ENCODE measurements around the gene ZBTB1. TPM values are rescaled to one million over a fixed set of nuclear protein-coding genes. Genes with fewer than 3 reads are reported as not detected.

Gene ZBTB1
- total and polyA plus RNA-seq, 4 experiments from 2014 or later, result 49.7 to 107 (median 95.2) TPM

- POLR2A ChIA-PET (ENCODE audit: partially characterized antibody), result interaction anchor here (0.9 kb wide), 1 partner anchor 14 kb away, joined by 3 read pairs; no protein-coding TSS in a partner anchor
- Histone ChIP-seq H3K4me3 (ENCODE audit: low read length in 2 of 2) (no peak overlapping the region), H3K4me1 (ENCODE audit: insufficient read depth, low read length) (peaks cover 17% of the 10 kb centered on the region), H3K27ac (ENCODE audit: low read depth, low read length) (no peak overlapping the region), H3K27me3 (ENCODE audit: insufficient read depth, low read length) (no peaks in the 10 kb centered on the region), H3K36me3 (ENCODE audit: insufficient read depth, low read length) (no peaks in the 10 kb centered on the region), H3K9me3 (ENCODE audit: control insufficient read depth in 1 of 2, low read length in 2 of 2) (no peaks in the 10 kb centered on the region)
- intact Hi-C loops (cut with micrococcal nuclease), result no loop called here
- peaks cover 0 to 3% of the 10 kb centered on the region in 2 donors for H3K27me3 Mint-ChIP-seq
- H3K4me1 Mint-ChIP-seq, result peaks cover 6 to 26% (median 18%) of the 10 kb centered on the region in 4 donors
- peaks cover 0 to 5% of the 10 kb centered on the region in 2 donors for H3K36me3 Mint-ChIP-seq
- peak overlapping the region in 3 of 8 donors; percentile 10 to 41 (median 17) for H3K4me3 Mint-ChIP-seq
- peaks cover 0 to 15% (median 3%) of the 10 kb centered on the region in 8 donors for H3K9me3 Mint-ChIP-seq
- H3K27ac Mint-ChIP-seq, result peak overlapping the region in 1 of 7 donors; percentile 17
- no peak for DNase-seq
- CTCF ChIA-PET (ENCODE audit: partially characterized antibody), result interaction anchor here (0.6 to 1.2 kb wide), 2 partner anchors 13 to 116 kb away, joined by 3 read pairs; partner anchors contain the start of gene PPP1R36
These were observed 32.1 kb downstream of the ZBTB1 start for GRCh38 chr14:64536488-64537245.

- Histone ChIP-seq H3K36me3 (ENCODE audit: insufficient read depth, low read length) (no peaks in the 10 kb centered on the region), H3K27ac (ENCODE audit: low read depth, low read length) (peak within 1 kb of the TSS; percentile 43), H3K4me3 (ENCODE audit: low read length in 2 of 2) (peak within 1 kb of the TSS; percentile 65 to 86), H3K4me1 (ENCODE audit: insufficient read depth, low read length) (peaks cover 24% of the 10 kb centered on the region), H3K9me3 (ENCODE audit: control insufficient read depth in 1 of 2, low read length in 2 of 2) (no peaks in the 10 kb centered on the region), H3K27me3 (ENCODE audit: insufficient read depth, low read length) (no peaks in the 10 kb centered on the region)
- intact Hi-C loops (cut with micrococcal nuclease), result loop anchor here (1.0 to 5.0 kb wide), 5 partner anchors 9 to 446 kb away; partner anchors contain the start of genes FNTB and PPP1R36
- Mint-ChIP-seq H3K9me3 (peaks cover 0 to 19% (median 3%) of the 10 kb centered on the region in 8 donors), H3K27ac (peak within 1 kb of the TSS; percentile 86 to 98 (median 90)), H3K4me3 (peak within 1 kb of the TSS; percentile 92 to 99 (median 96)), H3K27me3 (peaks cover 0 to 3% of the 10 kb centered on the region in 2 donors), H3K4me1 (peaks cover 12 to 39% (median 29%) of the 10 kb centered on the region in 4 donors), H3K36me3 (peaks cover 0 to 5% of the 10 kb centered on the region in 2 donors)
- peak; percentile 92 to 94 (median 94) for DNase-seq
- CTCF ChIA-PET (ENCODE audit: partially characterized antibody), result interaction anchor here (0.5 to 5.7 kb wide), 13 partner anchors 10 to 351 kb away, joined by 3 to 40 read pairs (median 3); partner anchors contain the start of gene AKAP5
- POLR2A ChIA-PET (ENCODE audit: partially characterized antibody), result interaction anchor here (0.5 to 5.9 kb wide), 15 partner anchors 8 to 374 kb away, joined by 3 to 75 read pairs (median 4); partner anchors contain the start of genes CHURC1, MTHFD1, PPP1R36 and ZBTB1
These were observed 35.9 kb downstream of the ZBTB1 start, which contains the start of gene HSPA2 for GRCh38 chr14:64540208-64541202. TSS of gene HSPA2 (plus strand) at chr14:64540741. CDS start at chr14:64540850, 109 bp downstream.

- no peaks in the 10 kb centered on the region for H3K9me3 ChIP-seq (ENCODE audit: control insufficient read depth in 1 of 2, low read length in 2 of 2)
These were observed 36.8 kb downstream of the ZBTB1 start for GRCh38 chr14:64541261-64541971.

GRCh38 chr14:64541972-64542835, 37.6 kb downstream of the ZBTB1 start:
- no peaks in the 10 kb centered on the region for H3K27me3 ChIP-seq (ENCODE audit: insufficient read depth, low read length)
- H3K36me3 Mint-ChIP-seq, result peaks cover 0 to 5% of the 10 kb centered on the region in 2 donors
- no peak overlapping the region for H3K27ac ChIP-seq (ENCODE audit: low read depth, low read length)
- intact Hi-C loops (cut with micrococcal nuclease), result loop anchor here (2.0 to 5.0 kb wide), 3 partner anchors 350 to 999 kb away; partner anchors contain the start of genes FNTB and PPP2R5E
- H3K36me3 ChIP-seq (ENCODE audit: insufficient read depth, low read length), result no peaks in the 10 kb centered on the region
- ChIA-PET POLR2A (ENCODE audit: partially characterized antibody) (interaction anchor here (1.4 to 5.9 kb wide), 4 partner anchors 9 to 204 kb away, joined by 3 to 75 read pairs (median 10); partner anchors contain the start of genes PPP1R36, ZBTB1 and ZBTB25), CTCF (ENCODE audit: partially characterized antibody) (interaction anchor here (0.8 to 5.7 kb wide), 6 partner anchors 9 to 198 kb away, joined by 3 to 40 read pairs (median 6); no protein-coding TSS in a partner anchor)
- H3K9me3 ChIP-seq (ENCODE audit: control insufficient read depth in 1 of 2, low read length in 2 of 2), result no peaks in the 10 kb centered on the region
- DNase-seq, result peak in 2 of 5 donors; percentile 17 to 19
- H3K9me3 Mint-ChIP-seq, result peaks cover 0 to 19% (median 3%) of the 10 kb centered on the region in 8 donors
- peak overlapping the region; percentile 77 to 99 (median 94) for H3K4me3 Mint-ChIP-seq
- peaks cover 24% of the 10 kb centered on the region for H3K4me1 ChIP-seq (ENCODE audit: insufficient read depth, low read length)
- H3K4me1 Mint-ChIP-seq, result peaks cover 12 to 39% (median 29%) of the 10 kb centered on the region in 4 donors
- H3K27me3 Mint-ChIP-seq, result peaks cover 0 to 3% of the 10 kb centered on the region in 2 donors
- H3K27ac Mint-ChIP-seq, result peak overlapping the region in 6 of 7 donors; percentile 68 to 90 (median 80)
- H3K4me3 ChIP-seq (ENCODE audit: low read length in 2 of 2), result peak overlapping the region in 1 of 2 donors; percentile 38

More at GRCh38 chr14:64541261-64541971, 36.8 kb downstream of the ZBTB1 start:
- POLR2A ChIA-PET (ENCODE audit: partially characterized antibody), result interaction anchor here (1.4 to 5.9 kb wide), 4 partner anchors 9 to 203 kb away, joined by 3 to 75 read pairs (median 10); partner anchors contain the start of genes PPP1R36, ZBTB1 and ZBTB25
- Mint-ChIP-seq H3K9me3 (peaks cover 0 to 19% (median 3%) of the 10 kb centered on the region in 8 donors), H3K36me3 (peaks cover 0 to 5% of the 10 kb centered on the region in 2 donors), H3K4me1 (peaks cover 12 to 39% (median 29%) of the 10 kb centered on the region in 4 donors), H3K27me3 (peaks cover 0 to 3% of the 10 kb centered on the region in 2 donors), H3K4me3 (peak overlapping the region; percentile 92 to 99 (median 96)), H3K27ac (peak overlapping the region in 5 of 7 donors; percentile 42 to 94 (median 87))
- CTCF ChIA-PET (ENCODE audit: partially characterized antibody), result interaction anchor here (1.1 to 5.7 kb wide), 4 partner anchors 9 to 198 kb away, joined by 5 to 40 read pairs (median 8); no protein-coding TSS in a partner anchor
- peak overlapping the region; percentile 65 to 86 for H3K4me3 ChIP-seq (ENCODE audit: low read length in 2 of 2)
- H3K27me3 ChIP-seq (ENCODE audit: insufficient read depth, low read length), result no peaks in the 10 kb centered on the region
- DNase-seq, result peak in 3 of 5 donors; percentile 17
- no peaks in the 10 kb centered on the region for H3K36me3 ChIP-seq (ENCODE audit: insufficient read depth, low read length)
- H3K4me1 ChIP-seq (ENCODE audit: insufficient read depth, low read length), result peaks cover 24% of the 10 kb centered on the region
- no peak overlapping the region for H3K27ac ChIP-seq (ENCODE audit: low read depth, low read length)
- intact Hi-C loops (cut with micrococcal nuclease), result loop anchor here (2.0 to 5.0 kb wide), 2 partner anchors 351 to 445 kb away; partner anchors contain the start of gene FNTB

GRCh38 chr14:64542836-64543201, 38.2 kb downstream of the ZBTB1 start:
- no peaks in the 10 kb centered on the region for H3K27me3 ChIP-seq (ENCODE audit: insufficient read depth, low read length)
- H3K27me3 Mint-ChIP-seq, result peaks cover 0 to 3% of the 10 kb centered on the region in 2 donors
- H3K36me3 ChIP-seq (ENCODE audit: insufficient read depth, low read length), result no peaks in the 10 kb centered on the region
- peak overlapping the region in 3 of 7 donors; percentile 16 to 90 (median 86) for H3K27ac Mint-ChIP-seq
- H3K36me3 Mint-ChIP-seq, result peaks cover 0 to 5% of the 10 kb centered on the region in 2 donors
- POLR2A ChIA-PET (ENCODE audit: partially characterized antibody), result interaction anchor here (1.4 to 5.9 kb wide), 2 partner anchors 39 to 205 kb away, joined by 3 to 75 read pairs; partner anchors contain the start of genes ZBTB1 and ZBTB25
- H3K4me3 Mint-ChIP-seq, result peak overlapping the region; percentile 77 to 99 (median 94)
- H3K9me3 Mint-ChIP-seq, result peaks cover 0 to 19% (median 3%) of the 10 kb centered on the region in 8 donors
- H3K4me1 ChIP-seq (ENCODE audit: insufficient read depth, low read length), result peaks cover 24% of the 10 kb centered on the region
- CTCF ChIA-PET (ENCODE audit: partially characterized antibody), result interaction anchor here (0.8 to 5.7 kb wide), 6 partner anchors 11 to 200 kb away, joined by 3 to 40 read pairs (median 4); no protein-coding TSS in a partner anchor
- H3K4me1 Mint-ChIP-seq, result peaks cover 12 to 39% (median 29%) of the 10 kb centered on the region in 4 donors
- no peaks in the 10 kb centered on the region for H3K9me3 ChIP-seq (ENCODE audit: control insufficient read depth in 1 of 2, low read length in 2 of 2)
- intact Hi-C loops (cut with micrococcal nuclease), result loop anchor here (2.0 to 5.0 kb wide), 2 partner anchors 349 to 1000 kb away; partner anchors contain the start of gene PPP2R5E
- no peak overlapping the region for H3K4me3 ChIP-seq (ENCODE audit: low read length in 2 of 2)
- no peak for DNase-seq
- no peak overlapping the region for H3K27ac ChIP-seq (ENCODE audit: low read depth, low read length)

Data from CD4-positive, alpha-beta memory T cell (primary cell).